Uterus (tissue), 4 donors: Measurements from ENCODE around the gene SERPINA12. TPM values are rescaled to one million over a fixed set of nuclear protein-coding genes. Genes with fewer than 3 reads are reported as not detected.

Experiments
- DNase-seq, 2 donors: peaks; one replicate each; pipeline ENCODE4 v3.0.0-alpha.2; 2019 to 2020
- H3K27ac ChIP-seq, 2 donors: fragments of 200-600 bp; sonication (generic); 1 replicate in 1 of 2; 2 replicates in 1 of 2; pipeline ENCODE4 v1.5.1; 2016 to 2018
- H3K27me3 ChIP-seq, 2 donors: fragments of 200-600 bp; sonication (generic); one replicate each; pipeline ENCODE4 v1.5.1; 2018 to 2019; ENCODE audit warnings: control low read depth in 1 of 2
- H3K36me3 ChIP-seq, 2 donors: fragments of 200-600 bp; sonication (generic); one replicate each; pipeline ENCODE4 v1.5.1; 2019; ENCODE audit warnings: control low read depth in 1 of 2
- H3K4me1 ChIP-seq, 2 donors: fragments of 200-600 bp; sonication (generic); one replicate each; pipeline ENCODE4 v1.5.1; 2018 to 2019; ENCODE audit warnings: control low read depth in 1 of 2
- H3K4me3 ChIP-seq, 2 donors: fragments of 200-600 bp; sonication (generic); 1 replicate in 1 of 2; 2 replicates in 1 of 2; pipeline ENCODE4 v1.5.1; 2018 to 2019; ENCODE audit warnings: mild to moderate bottlenecking in 1 of 2
- H3K9me3 ChIP-seq, 2 donors: fragments of 200-600 bp; sonication (generic); one replicate each; pipeline ENCODE4 v1.5.1; 2019; ENCODE audit warnings: control low read depth in 1 of 2
- CTCF ChIP-seq, 4 experiments: fragments of 200-600 bp in 2 of 4; fragments of 450-650 bp in 2 of 4; sonication (generic) in 2 of 4; IDR thresholded peaks; one replicate each; pipeline ENCODE4 v1.5.1; 2016 to 2019; ENCODE audit warnings: antibody characterized with exemption in 4 of 4, mild to moderate bottlenecking in 2 of 4, moderate library complexity in 1 of 4
- POLR2A ChIP-seq, 2 donors: fragments of 450-650 bp; IDR thresholded peaks; one replicate each; pipeline ENCODE4 v1.6.1; 2016; ENCODE audit warnings: antibody characterized with exemption in 2 of 2, mild to moderate bottlenecking in 1 of 2, moderate library complexity in 1 of 2
- intact Hi-C: fragments of 100-400 bp; cut with DNase I; formaldehyde crosslinking; loops from one replicate; pipeline ENCODE4 v1.15.1; 2023; ENCODE audit warnings: low total_unique reads
- total RNA-seq, 4 donors: library from RNA; depleted of rRNA in 3 of 4; stranded (reverse); fragments of >200 nt in 3 of 4; gene quantifications; one replicate each; pipeline versions ENCODE4 v1.1.0 to v1.2.4, GENCODE V29; 2014 to 2023
- donor health status: DM: yes; HTN: yes; CAD: no.

SERPINA12 gene
- total RNA-seq, 4 donors from 2014 or later: not detected

DNA sequence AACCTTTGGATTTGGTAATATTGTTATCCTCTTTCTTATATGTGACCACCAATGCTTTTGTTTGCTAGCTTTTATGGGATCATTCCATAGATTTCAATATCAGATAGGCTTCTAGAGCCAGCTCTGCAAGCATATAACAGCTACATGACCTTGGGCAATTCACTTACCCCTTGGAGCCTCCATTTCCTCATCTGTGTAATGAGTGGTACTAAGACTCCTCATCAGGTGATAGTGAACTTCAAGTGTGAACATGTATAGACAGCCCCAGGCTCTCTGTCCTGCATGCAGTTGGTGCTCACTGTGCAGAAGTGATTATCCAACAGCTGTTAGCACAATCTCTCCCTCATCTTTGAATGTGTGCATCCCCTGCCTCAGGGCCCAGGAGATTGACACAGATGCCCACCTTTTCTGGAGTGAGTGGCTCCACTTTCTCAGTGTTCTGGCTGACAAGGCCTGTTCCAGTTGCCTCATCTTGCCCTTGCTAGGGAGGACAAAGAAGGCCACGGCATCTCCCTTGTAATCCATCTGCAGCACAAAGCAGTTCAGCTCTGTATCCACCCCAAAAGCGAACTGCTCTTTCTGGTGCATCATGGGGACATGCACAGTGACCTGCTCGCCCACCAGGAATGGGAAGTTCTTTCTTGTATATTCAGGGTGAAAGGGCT, 42.4 kb downstream of the SERPINA12 start:
- H3K9me3 ChIP-seq: peaks cover 0 to 4% of the 10 kb centered on the region in 2 donors
- TF ChIP-seq CTCF (IDR thresholded peaks at IDR 0.05) (no peak), POLR2A (IDR thresholded peaks at IDR 0.05) (no peak)
- H3K27ac ChIP-seq: no peak overlapping the region
- DNase-seq: no peak
- H3K36me3 ChIP-seq: no peaks in the 10 kb centered on the region
- H3K4me3 ChIP-seq: no peak overlapping the region
- no peaks in the 10 kb centered on the region for H3K4me1 ChIP-seq
- no peaks in the 10 kb centered on the region for H3K27me3 ChIP-seq
- intact Hi-C loops: no loop called here

DNA sequence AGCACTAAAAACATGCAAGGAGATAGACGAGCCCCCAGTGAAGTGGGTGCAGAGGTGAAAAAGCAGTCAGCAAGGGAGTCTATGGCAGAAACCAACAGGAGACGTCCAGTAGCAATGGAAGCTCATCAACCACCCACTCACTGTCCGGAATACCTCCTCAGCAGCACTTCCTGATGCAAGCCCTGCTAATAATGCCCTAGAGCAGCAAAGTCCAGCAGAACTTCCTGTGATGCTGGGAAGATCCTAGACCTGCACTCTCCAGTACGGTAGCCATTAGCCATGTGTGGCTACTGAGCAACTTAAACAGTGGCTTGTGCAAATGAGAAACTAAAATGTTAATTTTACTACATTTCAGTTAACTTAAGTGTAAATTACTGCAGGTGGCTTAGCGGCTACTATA, 44.2 kb downstream of the SERPINA12 start:
- no peaks in the 10 kb centered on the region for H3K36me3 ChIP-seq
- TF ChIP-seq CTCF (IDR thresholded peaks at IDR 0.05) (no peak), POLR2A (IDR thresholded peaks at IDR 0.05) (no peak)
- no peak for DNase-seq
- H3K27me3 ChIP-seq: no peaks in the 10 kb centered on the region
- no peaks in the 10 kb centered on the region for H3K4me1 ChIP-seq
- no peak overlapping the region for H3K27ac ChIP-seq
- intact Hi-C loops: no loop called here
- no peak overlapping the region for H3K4me3 ChIP-seq
- H3K9me3 ChIP-seq: peaks cover 0 to 4% of the 10 kb centered on the region in 2 donors

GRCh38 chr14:94464290-94464689, 45.0 kb downstream of the SERPINA12 start:
- Histone ChIP-seq H3K9me3 (peaks cover 0 to 4% of the 10 kb centered on the region in 2 donors), H3K4me3 (no peak overlapping the region), H3K4me1 (no peaks in the 10 kb centered on the region), H3K36me3 (no peaks in the 10 kb centered on the region), H3K27me3 (no peaks in the 10 kb centered on the region), H3K27ac (no peak overlapping the region)
- intact Hi-C loops: no loop called here
- no peak for DNase-seq
- TF ChIP-seq CTCF (IDR thresholded peaks at IDR 0.05) (no peak), POLR2A (IDR thresholded peaks at IDR 0.05) (no peak)

- peaks cover 0 to 4% of the 10 kb centered on the region in 2 donors for H3K9me3 ChIP-seq
- intact Hi-C loops: no loop called here
- no peaks in the 10 kb centered on the region for H3K27me3 ChIP-seq
- DNase-seq: no peak
- no peaks in the 10 kb centered on the region for H3K4me1 ChIP-seq
- H3K4me3 ChIP-seq: no peak overlapping the region
- no peak overlapping the region for H3K27ac ChIP-seq
- H3K36me3 ChIP-seq: no peaks in the 10 kb centered on the region
- no peak for TF ChIP-seq CTCF (IDR thresholded peaks at IDR 0.05)
- no peak for TF ChIP-seq POLR2A (IDR thresholded peaks at IDR 0.05)
Measured at GRCh38 chr14:94462763-94463572, 46.3 kb downstream of the SERPINA12 start.

GRCh38 chr14:94462219-94462551, 47.1 kb downstream of the SERPINA12 start:
- TF ChIP-seq CTCF (IDR thresholded peaks at IDR 0.05) (no peak), POLR2A (IDR thresholded peaks at IDR 0.05) (no peak)

More at GRCh38 chr14:94462219-94462551, 47.1 kb downstream of the SERPINA12 start:
- H3K4me3 ChIP-seq: no peak overlapping the region
- H3K4me1 ChIP-seq: no peaks in the 10 kb centered on the region
- peaks cover 0 to 4% of the 10 kb centered on the region in 2 donors for H3K9me3 ChIP-seq
- DNase-seq: no peak
- H3K27me3 ChIP-seq: no peaks in the 10 kb centered on the region
- no peak overlapping the region for H3K27ac ChIP-seq
- intact Hi-C loops: no loop called here
- no peaks in the 10 kb centered on the region for H3K36me3 ChIP-seq
